Vagina (tissue), 2 donors: ENCODE data around the gene CRBN.

Experiments used
- CTCF ChIP-seq, 3 experiments: fragments of 450-650 bp in 2 of 3; fragments of 200-600 bp in 1 of 3; sonication (generic) in 1 of 3; IDR thresholded peaks; one replicate each; pipeline ENCODE4 v1.5.1; 2017 to 2019; ENCODE audit warnings: antibody characterized with exemption in 3 of 3, mild to moderate bottlenecking in 2 of 3, moderate library complexity in 2 of 3
- POLR2A ChIP-seq, 2 donors: fragments of 450-650 bp; IDR thresholded peaks; one replicate each; pipeline ENCODE4 v1.6.1; 2017; ENCODE audit warnings: antibody characterized with exemption in 2 of 2, mild to moderate bottlenecking in 2 of 2, moderate library complexity in 2 of 2

- TF ChIP-seq POLR2A (IDR thresholded peaks at IDR 0.05) (no peak), CTCF (IDR thresholded peaks at IDR 0.05) (no peak)
Observed at GRCh38 chr3:3101660-3102458, 77.6 kb downstream of the CRBN start.
